Panc1 (cell line): Measurements from ENCODE around the gene BCORL1. TPM values are rescaled to one million over a fixed set of nuclear protein-coding genes. Genes with fewer than 3 reads are reported as not detected.

Experiments used
- ATAC-seq: fragments of 200-7000 bp; cut with Tn5 transposase; 2 replicates; pipeline ENCODE4 v1.9.1; 2020; ENCODE audit warnings: mild to moderate bottlenecking, moderate library complexity
- BruUV-seq: library from RNA; stranded (reverse); fragments of 400-500 nt; replicated peaks from 2 replicates; lab custom pipeline; 2021; lab: Mats Ljungman, UMichigan
- CTCF ChIA-PET: fragments of 300-600 bp; sonication (Branson Sonifier 250); formaldehyde crosslinking; loops from one replicate; lab custom pipeline; 2022; ENCODE audit warnings: antibody characterized with exemption; lab: Charles Lee
- POLR2A ChIA-PET: fragments of 300-600 bp; sonication (Branson Sonifier 250); formaldehyde crosslinking; loops from one replicate; lab custom pipeline; 2022; ENCODE audit warnings: antibody characterized with exemption; lab: Charles Lee
- DNase-seq: peaks from one replicate; pipeline ENCODE4 v3.0.0-alpha.2; 2010; ENCODE audit warnings: low read depth, low spot score
- H3K27ac ChIP-seq: 2 replicates; pipeline ENCODE4 v1.5.1; 2011; ENCODE audit warnings: mild to moderate bottlenecking, low read length, inconsistent platforms
- H3K27me3 ChIP-seq: fragments of 200-500 bp; sonication (Bioruptor generic); 2 replicates; pipeline ENCODE4 v1.6.0; 2014; ENCODE audit warnings: low read length, inconsistent platforms; ENCODE audit not compliant: control insufficient read depth, insufficient read depth
- H3K36me3 ChIP-seq: fragments of 200-500 bp; sonication (Bioruptor generic); 2 replicates; pipeline ENCODE4 v1.5.1; 2014; ENCODE audit warnings: inconsistent platforms, mild to moderate bottlenecking, low read length, moderate library complexity; ENCODE audit not compliant: control insufficient read depth, insufficient read depth
- H3K4me1 ChIP-seq: 2 replicates; pipeline ENCODE4 v1.5.1; 2011; ENCODE audit warnings: inconsistent platforms, mild to moderate bottlenecking, low read length, moderate library complexity; ENCODE audit not compliant: control insufficient read depth, insufficient read depth
- H3K4me3 ChIP-seq, 2 experiments: 2 replicates each; pipeline ENCODE4 v1.5.1; 2011 to 2012; ENCODE audit warnings: low read depth in 2 of 2, low read length in 2 of 2, mild to moderate bottlenecking in 2 of 2, inconsistent platforms in 1 of 2, moderate library complexity in 1 of 2
- H3K9me3 ChIP-seq: fragments of 200-500 bp; sonication (Bioruptor generic); 2 replicates; pipeline ENCODE4 v1.5.1; 2014; ENCODE audit warnings: low read depth, mild to moderate bottlenecking, inconsistent platforms, low read length, moderate library complexity; ENCODE audit not compliant: control insufficient read depth, insufficient read depth
- POLR2AphosphoS5 ChIP-seq: IDR thresholded peaks from 2 replicates; pipeline ENCODE4 v1.6.1; 2012; ENCODE audit warnings: mild to moderate bottlenecking, low read depth, low read length, moderate library complexity
- SIN3A ChIP-seq: IDR thresholded peaks from 2 replicates; pipeline ENCODE4 v1.6.1; 2012; ENCODE audit warnings: low read depth, mild to moderate bottlenecking, low read length, moderate library complexity, borderline replicate concordance; ENCODE audit not compliant: insufficient read depth
- TCF7L2 ChIP-seq: IDR thresholded peaks from 2 replicates; pipeline ENCODE4 v1.6.1; 2011; ENCODE audit warnings: mild to moderate bottlenecking, low read depth, low read length, inconsistent platforms
- in situ Hi-C: cut with HindIII; loops from 2 replicates; pipeline ENCODE4 v1.10.0; 2016; ENCODE audit warnings: low sequenced_read_pairs, low pct_unique_long_range_greater_than_20kb
- intact Hi-C: fragments of 100-400 bp; cut with micrococcal nuclease; formaldehyde crosslinking; loops from one replicate; pipeline ENCODE4 v1.10.0; 2022; ENCODE audit not compliant: unreplicated experiment
- total RNA-seq: library from RNA; stranded (reverse); gene quantifications from one replicate; pipeline ENCODE4 v1.2.1, GENCODE V29; 2021; ENCODE audit not compliant: unreplicated experiment
- TF ChIP-seq, protein P1 (sequence below): fragments of 450-650 bp; IDR thresholded peaks from 2 replicates; pipeline ENCODE4 v1.5.1; 2017; ENCODE audit warnings: mild to moderate bottlenecking
- TF ChIP-seq, protein P2 (sequence below), 2 experiments: IDR thresholded peaks; 2 replicates each; pipeline ENCODE4 v1.6.1; 2011 to 2012; ENCODE audit warnings: low read depth in 2 of 2, control low read depth in 1 of 2, low read length in 1 of 2, mild to moderate bottlenecking in 1 of 2, moderate library complexity in 1 of 2; ENCODE audit not compliant: insufficient read depth in 1 of 2

BCORL1 gene
- total RNA-seq, 1 experiment from 2014 or later: 67.4 TPM

DNA sequence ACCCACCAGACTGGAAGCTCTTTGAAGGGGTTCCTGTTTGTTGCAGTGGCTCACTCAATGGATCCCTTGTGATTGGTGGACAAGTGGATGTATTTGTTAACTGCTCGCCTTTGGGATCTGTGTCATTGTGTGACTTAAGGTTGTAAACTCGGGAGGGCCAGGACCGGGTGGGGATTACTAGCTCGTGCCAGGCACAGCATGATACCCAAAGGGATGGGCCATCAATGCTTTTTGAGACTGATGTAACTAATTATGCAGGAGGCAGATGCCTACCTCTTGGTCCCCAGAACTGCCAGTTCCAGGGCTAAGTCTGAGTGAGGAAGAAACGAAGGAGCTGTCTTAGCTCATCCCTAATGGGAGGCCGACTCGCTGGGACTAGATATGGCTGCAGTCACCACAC lies 48.7 kb upstream of the BCORL1 start:
- Histone ChIP-seq H3K36me3 (no peaks in the 10 kb centered on the region; the same call in 1 of the 2 replicates), H3K27ac (no peak overlapping the region), H3K27me3 (no peaks in the 10 kb centered on the region), H3K9me3 (no peaks in the 10 kb centered on the region), H3K4me3 (no peak overlapping the region), H3K4me1 (peaks cover 8% of the 10 kb centered on the region; the same call in 1 of the 2 replicates)
- intact Hi-C loops: loop anchor here (5.0 kb wide), 1 partner anchor 49 kb away; the partner anchor contains the start of gene BCORL1
- no peak for TF ChIP-seq TCF7L2
- TF ChIP-seq, protein P1, sequence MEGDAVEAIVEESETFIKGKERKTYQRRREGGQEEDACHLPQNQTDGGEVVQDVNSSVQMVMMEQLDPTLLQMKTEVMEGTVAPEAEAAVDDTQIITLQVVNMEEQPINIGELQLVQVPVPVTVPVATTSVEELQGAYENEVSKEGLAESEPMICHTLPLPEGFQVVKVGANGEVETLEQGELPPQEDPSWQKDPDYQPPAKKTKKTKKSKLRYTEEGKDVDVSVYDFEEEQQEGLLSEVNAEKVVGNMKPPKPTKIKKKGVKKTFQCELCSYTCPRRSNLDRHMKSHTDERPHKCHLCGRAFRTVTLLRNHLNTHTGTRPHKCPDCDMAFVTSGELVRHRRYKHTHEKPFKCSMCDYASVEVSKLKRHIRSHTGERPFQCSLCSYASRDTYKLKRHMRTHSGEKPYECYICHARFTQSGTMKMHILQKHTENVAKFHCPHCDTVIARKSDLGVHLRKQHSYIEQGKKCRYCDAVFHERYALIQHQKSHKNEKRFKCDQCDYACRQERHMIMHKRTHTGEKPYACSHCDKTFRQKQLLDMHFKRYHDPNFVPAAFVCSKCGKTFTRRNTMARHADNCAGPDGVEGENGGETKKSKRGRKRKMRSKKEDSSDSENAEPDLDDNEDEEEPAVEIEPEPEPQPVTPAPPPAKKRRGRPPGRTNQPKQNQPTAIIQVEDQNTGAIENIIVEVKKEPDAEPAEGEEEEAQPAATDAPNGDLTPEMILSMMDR: no peak
- TF ChIP-seq, protein P2, sequence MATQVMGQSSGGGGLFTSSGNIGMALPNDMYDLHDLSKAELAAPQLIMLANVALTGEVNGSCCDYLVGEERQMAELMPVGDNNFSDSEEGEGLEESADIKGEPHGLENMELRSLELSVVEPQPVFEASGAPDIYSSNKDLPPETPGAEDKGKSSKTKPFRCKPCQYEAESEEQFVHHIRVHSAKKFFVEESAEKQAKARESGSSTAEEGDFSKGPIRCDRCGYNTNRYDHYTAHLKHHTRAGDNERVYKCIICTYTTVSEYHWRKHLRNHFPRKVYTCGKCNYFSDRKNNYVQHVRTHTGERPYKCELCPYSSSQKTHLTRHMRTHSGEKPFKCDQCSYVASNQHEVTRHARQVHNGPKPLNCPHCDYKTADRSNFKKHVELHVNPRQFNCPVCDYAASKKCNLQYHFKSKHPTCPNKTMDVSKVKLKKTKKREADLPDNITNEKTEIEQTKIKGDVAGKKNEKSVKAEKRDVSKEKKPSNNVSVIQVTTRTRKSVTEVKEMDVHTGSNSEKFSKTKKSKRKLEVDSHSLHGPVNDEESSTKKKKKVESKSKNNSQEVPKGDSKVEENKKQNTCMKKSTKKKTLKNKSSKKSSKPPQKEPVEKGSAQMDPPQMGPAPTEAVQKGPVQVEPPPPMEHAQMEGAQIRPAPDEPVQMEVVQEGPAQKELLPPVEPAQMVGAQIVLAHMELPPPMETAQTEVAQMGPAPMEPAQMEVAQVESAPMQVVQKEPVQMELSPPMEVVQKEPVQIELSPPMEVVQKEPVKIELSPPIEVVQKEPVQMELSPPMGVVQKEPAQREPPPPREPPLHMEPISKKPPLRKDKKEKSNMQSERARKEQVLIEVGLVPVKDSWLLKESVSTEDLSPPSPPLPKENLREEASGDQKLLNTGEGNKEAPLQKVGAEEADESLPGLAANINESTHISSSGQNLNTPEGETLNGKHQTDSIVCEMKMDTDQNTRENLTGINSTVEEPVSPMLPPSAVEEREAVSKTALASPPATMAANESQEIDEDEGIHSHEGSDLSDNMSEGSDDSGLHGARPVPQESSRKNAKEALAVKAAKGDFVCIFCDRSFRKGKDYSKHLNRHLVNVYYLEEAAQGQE (IDR thresholded peaks at IDR 0.05; ENCODE audit: insufficient read depth in 1 of 2, low read depth in 2 of 2, low read length in 1 of 2): no peak
- no peak for TF ChIP-seq POLR2AphosphoS5
- TF ChIP-seq SIN3A: no peak
- DNase-seq (no peak), ATAC-seq (no peak)
- in situ Hi-C loops: no loop called here
- POLR2A ChIA-PET: no interaction called here
- CTCF ChIA-PET: no interaction called here
- no TSS peak for BruUV-seq

DNA sequence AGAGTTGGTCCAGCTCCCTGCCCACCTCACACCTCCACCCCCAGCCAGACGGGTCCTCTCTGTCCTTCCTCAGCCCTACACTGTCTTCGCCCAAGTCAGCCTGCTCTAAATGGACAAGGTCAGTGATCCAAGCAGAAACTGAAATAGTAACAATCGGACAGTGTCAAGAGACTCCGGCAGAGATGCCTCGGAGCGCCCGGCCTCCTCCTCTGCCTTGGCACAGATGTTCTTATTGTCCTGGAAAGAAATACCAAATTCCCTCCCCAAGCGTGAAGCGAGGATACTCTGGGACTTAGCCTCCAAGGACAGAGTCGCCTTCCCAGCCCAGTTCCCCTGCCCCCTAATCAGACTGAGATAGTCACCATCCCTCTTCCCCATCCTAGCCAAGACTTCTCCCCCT lies 48.0 kb upstream of the BCORL1 start:
- CTCF ChIA-PET: no interaction called here
- no TSS peak for BruUV-seq
- Histone ChIP-seq H3K27ac (no peak overlapping the region), H3K4me3 (no peak overlapping the region), H3K36me3 (no peaks in the 10 kb centered on the region), H3K27me3 (no peaks in the 10 kb centered on the region), H3K9me3 (no peaks in the 10 kb centered on the region), H3K4me1 (peaks cover 8% of the 10 kb centered on the region; the same call in 1 of the 2 replicates)
- no peak for DNase-seq
- in situ Hi-C loops (no loop called here), intact Hi-C loops (loop anchor here (5.0 kb wide), 1 partner anchor 48 kb away; the partner anchor contains the start of gene BCORL1)
- ATAC-seq: no peak
- POLR2A ChIA-PET: no interaction called here
- no peak for TF ChIP-seq SIN3A
- TF ChIP-seq, protein P1: no peak
- TF ChIP-seq, protein P2 (IDR thresholded peaks at IDR 0.05; ENCODE audit: insufficient read depth in 1 of 2, low read depth in 2 of 2, low read length in 1 of 2): no peak
- no peak for TF ChIP-seq TCF7L2
- no peak for TF ChIP-seq POLR2AphosphoS5
